ENCODE results near the gene CACFD1. TPM values are rescaled to one million over a fixed set of nuclear protein-coding genes. Genes with fewer than 3 reads are reported as not detected.

The CACFD1 gene
- total and polyA plus RNA-seq, 2 donors (not counting 1 experiment from before 2014, with no cell fraction given) = 27.4 to 31.1 TPM

GRCh38 chr9:133470427-133470924, 10.7 kb downstream of the CACFD1 start:
- H4K20me1 ChIP-seq (ENCODE audit: control insufficient read depth, insufficient read depth, low read length, poor library complexity, severe bottlenecking) = peaks cover 63% of the 10 kb centered on the region
- H3K9me3 ChIP-seq (ENCODE audit: control extremely low read depth in 1 of 3, control insufficient read depth in 2 of 3, insufficient read depth in 1 of 3, low read length in 2 of 3) = no peaks in the 10 kb centered on the region
- peaks cover 4% of the 10 kb centered on the region for H3K79me2 ChIP-seq (ENCODE audit: control insufficient read depth, insufficient read depth, low read length)
- no peaks in the 10 kb centered on the region for H3K27me3 Mint-ChIP-seq
- no peak overlapping the region for H2AFZ ChIP-seq (ENCODE audit: insufficient read depth, low read depth, low read length, poor library complexity, severe bottlenecking)
- H3K4me1 Mint-ChIP-seq = peaks cover 11% of the 10 kb centered on the region
- H3K27ac Mint-ChIP-seq = peak overlapping the region; percentile 71
- no peaks in the 10 kb centered on the region for H3K27me3 ChIP-seq (replicated peaks in 1 of 4; ENCODE audit: control extremely low read depth in 1 of 4, control insufficient read depth in 3 of 4, insufficient read depth in 4 of 4, low read length in 3 of 4)
- no peak overlapping the region for H3K4me3 ChIP-seq (ENCODE audit: control extremely low read depth in 1 of 5, extremely low read depth in 1 of 5, insufficient read depth in 1 of 5, low read depth in 2 of 5, low read length in 4 of 5)
- H3K36me3 ChIP-seq (replicated peaks in 1 of 2; ENCODE audit: control extremely low read depth in 1 of 2, control insufficient read depth in 1 of 2, extremely low read depth in 1 of 2, insufficient read depth in 2 of 2, low read length in 1 of 2) = peaks cover 0 to 45% of the 10 kb centered on the region in 2 experiments
- no peak overlapping the region for H3K4me3 Mint-ChIP-seq
- POLR2A ChIA-PET = no interaction called here
- TF ChIP-seq EZH2 (IDR thresholded peaks at IDR 0.05; ENCODE audit: borderline replicate concordance, insufficient read depth, low read depth, low read length, poor library complexity, severe bottlenecking) = no peak
- TF ChIP-seq CTCF (IDR thresholded peaks at IDR 0.05) = no peak
- no peak overlapping the region for H3K9ac ChIP-seq (ENCODE audit: low read length)
- CTCF ChIA-PET = no interaction called here
- H3K4me1 ChIP-seq (ENCODE audit: control insufficient read depth in 2 of 2, insufficient read depth in 2 of 2, low read length in 2 of 2) = peaks cover 9 to 23% of the 10 kb centered on the region in 2 donors
- no peak overlapping the region for H3K4me2 ChIP-seq (replicated peaks; ENCODE audit: low read depth, low read length, poor library complexity, severe bottlenecking)
- DNase-seq (no peak), ATAC-seq (ENCODE audit: low read depth) (no peak)
- H3K9me3 Mint-ChIP-seq (ENCODE audit: insufficient read depth) = no peaks in the 10 kb centered on the region
- no peak overlapping the region for H3K27ac ChIP-seq (ENCODE audit: low read length in 2 of 2)
- intact Hi-C loops (cut with micrococcal nuclease) = loop anchor here (10.0 kb wide), 1 partner anchor 356 kb away; no protein-coding TSS in a partner anchor
- WGBS (ENCODE audit: insufficient coverage) = 89% methylated on average over 14 of the region's 16 CpGs

GRCh38 chr9:133470988-133471387, 11.2 kb downstream of the CACFD1 start:
- Mint-ChIP-seq H3K4me1 (peaks cover 13% of the 10 kb centered on the region), H3K9me3 (ENCODE audit: insufficient read depth) (no peaks in the 10 kb centered on the region), H3K4me3 (no peak overlapping the region), H3K27me3 (no peaks in the 10 kb centered on the region), H3K27ac (peak overlapping the region; percentile 71)
- no peak for TF ChIP-seq EZH2 (IDR thresholded peaks at IDR 0.05; ENCODE audit: borderline replicate concordance, insufficient read depth, low read depth, low read length, poor library complexity, severe bottlenecking)
- TF ChIP-seq CTCF (IDR thresholded peaks at IDR 0.05) = no peak
- H3K79me2 ChIP-seq (ENCODE audit: control insufficient read depth, insufficient read depth, low read length) = peaks cover 9% of the 10 kb centered on the region
- no peak overlapping the region for H3K4me2 ChIP-seq (replicated peaks; ENCODE audit: low read depth, low read length, poor library complexity, severe bottlenecking)
- H3K27me3 ChIP-seq (replicated peaks in 1 of 4; ENCODE audit: control extremely low read depth in 1 of 4, control insufficient read depth in 3 of 4, insufficient read depth in 4 of 4, low read length in 3 of 4) = no peaks in the 10 kb centered on the region
- no peak for ATAC-seq (ENCODE audit: low read depth)
- no peak overlapping the region for H3K27ac ChIP-seq (ENCODE audit: low read length in 2 of 2)
- H3K4me3 ChIP-seq (ENCODE audit: control extremely low read depth in 1 of 5, extremely low read depth in 1 of 5, insufficient read depth in 1 of 5, low read depth in 2 of 5, low read length in 4 of 5) = no peak overlapping the region
- peaks cover 69% of the 10 kb centered on the region for H4K20me1 ChIP-seq (ENCODE audit: control insufficient read depth, insufficient read depth, low read length, poor library complexity, severe bottlenecking)
- peaks cover 9 to 27% of the 10 kb centered on the region in 2 donors for H3K4me1 ChIP-seq (ENCODE audit: control insufficient read depth in 2 of 2, insufficient read depth in 2 of 2, low read length in 2 of 2)
- H2AFZ ChIP-seq (ENCODE audit: insufficient read depth, low read depth, low read length, poor library complexity, severe bottlenecking) = no peak overlapping the region
- no peak overlapping the region for H3K9ac ChIP-seq (ENCODE audit: low read length)
- CTCF ChIA-PET = no interaction called here
- DNase-seq = no peak
- 91% methylated on average over 7 of the region's 7 CpGs for WGBS (ENCODE audit: insufficient coverage)
- H3K36me3 ChIP-seq (replicated peaks in 1 of 2; ENCODE audit: control extremely low read depth in 1 of 2, control insufficient read depth in 1 of 2, extremely low read depth in 1 of 2, insufficient read depth in 2 of 2, low read length in 1 of 2) = peaks cover 0 to 50% of the 10 kb centered on the region in 2 experiments
- POLR2A ChIA-PET = interaction anchor here (0.7 kb wide), 2 partner anchors 16 to 163 kb away, joined by 5 read pairs; no protein-coding TSS in a partner anchor
- H3K9me3 ChIP-seq (ENCODE audit: control extremely low read depth in 1 of 3, control insufficient read depth in 2 of 3, insufficient read depth in 1 of 3, low read length in 2 of 3) = no peaks in the 10 kb centered on the region
- intact Hi-C loops (cut with micrococcal nuclease) = loop anchor here (10.0 kb wide), 1 partner anchor 356 kb away; no protein-coding TSS in a partner anchor
